GM18502 (cell line): ENCODE measurements around the gene CT47C1.

Experiments
- ATAC-seq: cut with Tn5 transposase; IDR thresholded peaks from one replicate; pipeline ENCODE4 v1.9.1; 2021; ENCODE audit warnings: mild to moderate bottlenecking; ENCODE audit not compliant: unreplicated experiment, poor library complexity

Gene CT47C1

GRCh38 chrX:119073200-119073905 lies 560 bp downstream of the CT47C1 start:
- ATAC-seq = no peak

DNA sequence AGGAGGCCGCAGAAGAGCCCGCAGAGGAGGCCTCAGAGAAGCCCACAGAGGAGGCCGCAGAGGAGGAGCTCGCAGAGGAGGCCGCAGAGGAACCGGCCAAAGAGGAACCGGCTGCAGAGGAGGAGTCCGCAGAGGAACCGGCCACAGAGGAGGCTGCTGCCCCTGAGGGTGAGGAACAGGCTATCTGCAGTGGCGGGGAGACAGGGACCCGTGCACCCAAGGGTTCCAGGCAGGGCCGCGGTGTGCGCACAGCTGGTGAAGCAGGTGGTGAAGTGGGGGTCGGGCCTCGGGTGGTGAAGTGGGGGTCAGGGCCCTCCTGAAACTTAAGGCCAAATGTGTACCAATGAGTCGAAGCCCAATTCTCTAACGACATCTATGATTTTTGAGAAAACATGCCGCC lies 1.1 kb downstream of the CT47C1 start:
- ATAC-seq = no peak

DNA sequence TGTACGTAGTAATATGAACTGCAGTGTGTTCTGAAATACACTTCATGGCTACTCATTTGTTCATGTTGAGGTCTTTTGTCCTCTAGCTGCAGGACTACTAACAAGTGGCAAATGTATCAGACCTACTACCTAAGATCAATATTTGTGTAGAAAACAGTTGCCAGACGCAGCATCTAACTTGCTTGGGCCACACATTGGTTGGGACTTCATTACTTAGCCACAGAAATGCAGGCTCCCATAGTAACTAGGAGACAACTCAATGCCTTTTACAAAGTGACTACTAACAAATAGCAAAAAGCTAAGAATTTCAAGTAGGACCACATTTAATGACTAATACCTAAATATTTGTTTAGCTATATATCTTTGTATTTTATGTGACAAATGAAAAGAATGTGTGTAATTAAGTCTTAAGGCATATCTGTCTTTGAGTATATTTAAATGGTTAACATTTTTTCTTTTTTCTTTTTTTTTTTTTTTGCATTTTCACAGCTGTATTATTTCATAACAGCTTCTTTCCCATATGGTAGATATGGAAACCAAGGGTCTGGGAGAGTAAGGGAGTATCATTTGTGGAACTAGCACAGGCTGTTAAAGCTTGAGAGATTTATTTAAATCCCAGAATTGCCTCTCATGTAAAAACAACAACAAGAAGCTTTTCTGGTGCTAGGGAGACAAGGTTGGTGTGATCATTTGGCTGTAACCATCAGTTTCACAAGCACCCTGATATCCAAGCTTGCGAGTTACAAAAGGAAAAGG lies 2.7 kb downstream of the CT47C1 start:
- no peak for ATAC-seq

- ATAC-seq = no peak
Observed at GRCh38 chrX:119082278-119082677, 9.5 kb downstream of the CT47C1 start.

DNA sequence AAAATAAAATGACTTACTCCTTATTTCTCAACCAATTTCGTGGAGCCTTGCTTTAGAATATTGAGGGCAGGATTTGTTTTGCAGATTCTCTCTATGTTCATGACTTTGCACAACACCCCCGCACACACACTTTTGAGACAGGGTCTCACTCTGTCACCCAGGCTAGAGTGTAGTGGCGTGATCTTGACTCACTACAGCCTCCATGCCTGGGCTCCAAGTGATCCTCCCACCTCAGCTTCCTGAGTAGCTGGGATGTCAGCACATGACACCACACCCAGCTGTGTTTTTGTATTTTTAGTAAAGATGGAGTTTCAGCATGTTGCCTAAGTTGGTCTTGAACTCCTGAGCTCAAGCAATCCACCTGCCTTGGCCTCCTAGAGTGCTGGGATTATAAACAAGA lies 12.0 kb downstream of the CT47C1 start:
- no peak for ATAC-seq

DNA sequence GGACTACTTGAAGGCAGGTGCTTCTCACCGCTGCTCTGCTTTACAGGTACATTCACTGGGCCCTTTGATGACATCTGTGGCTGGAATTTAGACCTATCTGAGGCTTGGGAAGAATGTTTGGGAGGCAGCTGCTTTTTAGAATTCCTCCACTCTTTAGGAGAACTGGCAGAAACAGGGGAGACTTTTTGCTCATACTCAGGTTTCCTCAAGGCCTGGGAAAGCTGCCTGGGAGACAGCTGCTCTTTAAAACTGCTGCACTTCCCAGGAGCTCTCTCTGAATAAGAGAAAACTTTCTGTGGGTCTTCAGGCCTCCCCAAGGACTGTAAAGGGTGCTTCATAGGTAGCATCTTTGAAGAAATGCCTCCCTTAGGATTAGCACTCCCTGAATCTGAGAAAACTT lies 14.3 kb downstream of the CT47C1 start:
- no peak for ATAC-seq

GRCh38 chrX:119089619-119090018 lies 16.8 kb downstream of the CT47C1 start:
- ATAC-seq = no peak

GRCh38 chrX:119090627-119091026 lies 17.8 kb downstream of the CT47C1 start:
- ATAC-seq = no peak

- no peak for ATAC-seq
Observed at GRCh38 chrX:119093991-119094735, 21.4 kb downstream of the CT47C1 start.

- no peak for ATAC-seq
Observed at GRCh38 chrX:119094819-119095218, 22.0 kb downstream of the CT47C1 start.

- ATAC-seq = no peak
Observed at GRCh38 chrX:119095936-119096335, 23.1 kb downstream of the CT47C1 start.

DNA sequence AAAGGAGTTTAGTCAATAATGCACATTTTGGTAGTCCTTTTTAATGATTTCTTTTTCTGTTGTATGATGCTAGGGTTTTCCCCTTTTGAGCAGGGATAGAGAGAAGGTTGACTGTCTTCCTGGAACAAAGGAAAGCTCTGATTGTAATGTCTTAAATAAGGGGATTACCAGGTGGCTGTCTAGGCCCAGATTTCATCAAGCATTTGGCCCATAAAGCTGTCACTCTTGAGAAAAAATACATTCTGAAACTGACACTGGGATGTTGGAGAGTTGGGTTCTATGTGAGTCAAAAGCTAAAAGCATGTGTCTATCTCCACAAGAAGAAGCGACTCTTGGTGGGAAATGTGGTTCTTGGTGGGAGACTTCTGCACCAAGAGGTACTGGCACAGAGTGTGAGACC lies 28.4 kb downstream of the CT47C1 start:
- ATAC-seq = no peak

- no peak for ATAC-seq
Observed at GRCh38 chrX:119105826-119106225, 33.0 kb downstream of the CT47C1 start.

DNA sequence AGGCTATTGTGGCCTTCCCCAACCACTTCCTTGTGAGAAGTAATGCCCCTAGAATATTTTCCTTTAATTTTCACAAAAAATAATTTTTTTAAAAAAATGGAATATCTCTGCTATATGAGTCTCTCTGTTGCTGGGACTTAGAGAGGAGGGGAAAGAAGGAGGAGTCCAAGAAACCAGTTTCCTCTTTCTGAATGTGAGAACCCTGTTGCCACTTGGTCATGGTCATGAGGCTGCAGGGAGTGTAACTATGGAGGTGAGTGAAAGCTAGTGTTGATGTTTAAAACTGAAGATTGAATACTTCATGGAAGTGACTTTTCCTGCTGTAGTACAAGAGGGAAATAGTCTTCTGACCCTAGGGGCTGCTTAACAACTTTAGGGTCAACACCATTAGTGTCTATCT lies 34.4 kb downstream of the CT47C1 start:
- no peak for ATAC-seq

- peak; percentile 96 for ATAC-seq
Observed at GRCh38 chrX:119118780-119119395, 46.1 kb downstream of the CT47C1 start.

DNA sequence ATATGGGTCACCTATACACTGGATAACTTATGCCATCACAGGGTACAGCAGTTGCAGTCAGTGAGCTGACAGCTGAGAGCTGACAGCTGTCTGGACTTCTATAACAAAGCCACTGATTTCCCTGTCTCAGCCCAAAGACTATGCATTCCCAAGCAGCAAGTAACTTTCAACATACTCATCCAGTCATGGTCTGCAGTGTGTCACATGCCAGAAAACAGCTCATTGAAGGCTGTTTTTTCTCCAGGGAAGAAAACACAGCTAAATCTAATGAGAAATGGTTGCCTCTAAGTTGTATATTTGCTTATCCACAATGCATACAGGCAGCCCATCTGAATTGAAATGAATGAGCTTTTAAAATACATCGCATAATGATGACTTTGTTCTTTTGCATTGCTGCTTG lies 48.5 kb downstream of the CT47C1 start:
- no peak for ATAC-seq
